HEK293 (cell line): Measurements from ENCODE around the gene UNC50.

Experiments used
- CTCF ChIA-PET: fragments of 350-600 bp; formaldehyde crosslinking; extraction: SDS; loops from one replicate; lab custom pipeline; 2021; ENCODE audit warnings: antibody characterized with exemption; lab: Yijun Ruan, JAX
- POLR2A ChIA-PET: fragments of 300-600 bp; formaldehyde crosslinking; extraction: SDS; loops from one replicate; lab custom pipeline; 2020; ENCODE audit warnings: antibody characterized with exemption, inconsistent platforms; lab: Yijun Ruan, JAX
- H3K27ac ChIP-seq: fragments of 200-500 bp; sonication (Bioruptor generic); 2 replicates; pipeline ENCODE4 v1.5.1; 2014; ENCODE audit warnings: low read depth, low read length, control low read depth, inconsistent platforms; ENCODE audit errors: extremely low read depth
- H3K36me3 ChIP-seq, 2 experiments: fragments of 200-500 bp in 1 of 2; sonication (Bioruptor generic) in 1 of 2; 1 replicate in 1 of 2; 2 replicates in 1 of 2; pipeline ENCODE4 v1.5.1; 2014 to 2017; ENCODE audit warnings: inconsistent platforms in 2 of 2, low read length in 2 of 2; ENCODE audit not compliant: control insufficient read depth in 2 of 2, insufficient read depth in 1 of 2
- H3K4me1 ChIP-seq: fragments of 200-500 bp; sonication (Bioruptor generic); 2 replicates; pipeline ENCODE4 v1.5.1; 2014; ENCODE audit warnings: mild to moderate bottlenecking, low read length, inconsistent platforms; ENCODE audit not compliant: control insufficient read depth, insufficient read depth
- H3K4me3 ChIP-seq: 2 replicates; pipeline ENCODE4 v1.5.1; 2011; ENCODE audit warnings: low read depth, mild to moderate bottlenecking, control low read depth, low read length, moderate library complexity
- H3K9me3 ChIP-seq: fragments of 200-500 bp; sonication (Bioruptor generic); 2 replicates; pipeline ENCODE4 v1.5.1; 2014; ENCODE audit warnings: low read depth, low read length, inconsistent platforms; ENCODE audit not compliant: control insufficient read depth, insufficient read depth
- CTCF ChIP-seq: fragments of 450-650 bp; formaldehyde crosslinking; IDR thresholded peaks from 2 replicates; pipeline ENCODE4 v1.5.1; 2016; ENCODE audit warnings: missing biosample characterization, missing genetic modification characterization
- KLF8 ChIP-seq: fragments of 450-650 bp; formaldehyde crosslinking; IDR thresholded peaks from 2 replicates; pipeline ENCODE4 v1.5.1; 2016; ENCODE audit warnings: missing biosample characterization, missing genetic modification characterization
- MZF1 ChIP-seq: fragments of 450-650 bp; formaldehyde crosslinking; IDR thresholded peaks from 2 replicates; pipeline ENCODE4 v1.5.1; 2017; ENCODE audit warnings: missing biosample characterization, missing genetic modification characterization, borderline replicate concordance
- REST ChIP-seq: fragments of 450-650 bp; formaldehyde crosslinking; IDR thresholded peaks from 2 replicates; pipeline ENCODE4 v1.5.1; 2016; ENCODE audit warnings: missing biosample characterization, missing genetic modification characterization
- SCRT2 ChIP-seq: fragments of 450-650 bp; formaldehyde crosslinking; IDR thresholded peaks from 2 replicates; pipeline ENCODE4 v1.5.1; 2016; ENCODE audit warnings: missing biosample characterization, missing genetic modification characterization
- YY1 ChIP-seq: fragments of 450-650 bp; formaldehyde crosslinking; IDR thresholded peaks from 2 replicates; pipeline ENCODE4 v1.5.1; 2018; ENCODE audit warnings: missing biosample characterization, missing genetic modification characterization
- ZEB2 ChIP-seq: fragments of 450-650 bp; formaldehyde crosslinking; IDR thresholded peaks from 2 replicates; pipeline ENCODE4 v1.5.1; 2016; ENCODE audit warnings: missing biosample characterization, missing genetic modification characterization
- ZNF112 ChIP-seq: fragments of 450-650 bp; formaldehyde crosslinking; IDR thresholded peaks from 2 replicates; pipeline ENCODE4 v1.5.0; 2017; ENCODE audit warnings: missing biosample characterization, missing genetic modification characterization
- ZNF155 ChIP-seq: fragments of 450-650 bp; formaldehyde crosslinking; IDR thresholded peaks from 2 replicates; pipeline ENCODE4 v1.5.1; 2016; ENCODE audit warnings: missing biosample characterization, missing genetic modification characterization
- ZNF19 ChIP-seq: fragments of 450-650 bp; formaldehyde crosslinking; IDR thresholded peaks from 2 replicates; pipeline ENCODE4; 2016; ENCODE audit warnings: missing biosample characterization, missing genetic modification characterization, low read depth
- ZNF26 ChIP-seq: fragments of 450-650 bp; formaldehyde crosslinking; IDR thresholded peaks from 2 replicates; pipeline ENCODE4 v1.5.1; 2016; ENCODE audit warnings: missing biosample characterization, missing genetic modification characterization
- ZNF274 ChIP-seq, 2 experiments: fragments of 200-500 bp in 1 of 2; fragments of 450-650 bp in 1 of 2; sonication (Bioruptor generic) in 1 of 2; formaldehyde crosslinking in 1 of 2; IDR thresholded peaks; 2 replicates each; pipeline versions ENCODE4 v1.5.1 to v1.6.1; 2014 to 2016; ENCODE audit warnings: borderline replicate concordance in 1 of 2, inconsistent platforms in 1 of 2, low read length in 1 of 2, missing biosample characterization in 1 of 2, missing genetic modification characterization in 1 of 2
- ZNF280C ChIP-seq: fragments of 450-650 bp; formaldehyde crosslinking; IDR thresholded peaks from 2 replicates; pipeline ENCODE4 v1.5.1; 2016; ENCODE audit warnings: missing biosample characterization, missing genetic modification characterization
- ZNF549 ChIP-seq: fragments of 450-650 bp; IDR thresholded peaks from 2 replicates; pipeline ENCODE4 v1.5.1; 2018; ENCODE audit warnings: missing biosample characterization, missing genetic modification characterization, mild to moderate bottlenecking, inconsistent platforms, moderate library complexity
- ZNF654 ChIP-seq: fragments of 450-650 bp; formaldehyde crosslinking; IDR thresholded peaks from 2 replicates; pipeline ENCODE4 v1.5.1; 2016; ENCODE audit warnings: low read depth, missing biosample characterization, missing genetic modification characterization
- ZNF658 ChIP-seq: fragments of 450-650 bp; formaldehyde crosslinking; IDR thresholded peaks from 2 replicates; pipeline ENCODE4; 2016; ENCODE audit warnings: missing biosample characterization, missing genetic modification characterization
- ZNF660 ChIP-seq: fragments of 450-650 bp; IDR thresholded peaks from 2 replicates; pipeline ENCODE4 v1.5.1; 2018; ENCODE audit warnings: missing biosample characterization, mild to moderate bottlenecking, missing genetic modification characterization
- ZNF776 ChIP-seq: fragments of 450-650 bp; formaldehyde crosslinking; IDR thresholded peaks from 2 replicates; pipeline ENCODE4 v1.5.0; 2017; ENCODE audit warnings: missing biosample characterization, missing genetic modification characterization, borderline replicate concordance
- ZNF830 ChIP-seq: fragments of 450-650 bp; IDR thresholded peaks from 2 replicates; pipeline ENCODE4 v1.5.0; 2018; ENCODE audit warnings: missing biosample characterization, missing genetic modification characterization, low read depth, mild to moderate bottlenecking, moderate library complexity
- ZXDB ChIP-seq: fragments of 450-650 bp; formaldehyde crosslinking; IDR thresholded peaks from 2 replicates; pipeline ENCODE4 v1.5.1; 2016; ENCODE audit warnings: missing biosample characterization, missing genetic modification characterization

The UNC50 gene

GRCh38 chr2:98568161-98568956 lies 40.0 kb upstream of the UNC50 start:
- POLR2A ChIA-PET: no interaction called here
- peaks cover 0 to 97% of the 10 kb centered on the region in 2 experiments; a peak in 2 of 3 replicates for H3K36me3 ChIP-seq
- CTCF ChIA-PET: interaction anchor here (0.5 to 1.9 kb wide), 18 partner anchors 10 to 749 kb away, joined by 3 to 22 read pairs (median 3); no protein-coding TSS in a partner anchor

GRCh38 chr2:98569197-98569793 lies 39.1 kb upstream of the UNC50 start:
- Histone ChIP-seq H3K9me3 (no peaks in the 10 kb centered on the region), H3K27ac (no peak overlapping the region), H3K4me1 (no peaks in the 10 kb centered on the region), H3K36me3 (peaks cover 0 to 94% of the 10 kb centered on the region in 2 experiments; a peak in 2 of 3 replicates), H3K4me3 (no peak overlapping the region)
- no peak for TF ChIP-seq ZNF26 (tag by site-specific recombination)
- TF ChIP-seq CTCF: peak; percentile 64
- no peak for TF ChIP-seq ZNF776 (tag by site-specific recombination)
- no peak for TF ChIP-seq ZNF830 (tag by site-specific recombination)
- TF ChIP-seq ZNF660 (tag by site-specific recombination): no peak
- no peak for TF ChIP-seq ZEB2 (tag by site-specific recombination)
- peak; percentile 30; the same call in 1 of the 2 replicates for TF ChIP-seq ZNF654
- TF ChIP-seq REST (tag by site-specific recombination): no peak
- TF ChIP-seq ZNF155 (tag by site-specific recombination): no peak
- no peak for TF ChIP-seq KLF8 (tag by site-specific recombination)
- no peak for TF ChIP-seq SCRT2 (tag by site-specific recombination)
- ChIA-PET CTCF (interaction anchor here (0.5 to 1.9 kb wide), 17 partner anchors 11 to 497 kb away, joined by 3 to 22 read pairs (median 3); no protein-coding TSS in a partner anchor), POLR2A (no interaction called here)

More at GRCh38 chr2:98568161-98568956, 40.0 kb upstream of the UNC50 start:
- Histone ChIP-seq H3K4me1 (no peaks in the 10 kb centered on the region), H3K9me3 (no peaks in the 10 kb centered on the region), H3K27ac (no peak overlapping the region), H3K4me3 (no peak overlapping the region)
- TF ChIP-seq MZF1 (tag by site-specific recombination) (no peak), ZNF112 (tag by site-specific recombination) (no peak), ZNF549 (tag by site-specific recombination) (no peak), ZNF658 (tag by site-specific recombination) (no peak), ZNF274 (IDR thresholded peaks at IDR 0.05; ENCODE audit: low read length) (no peak), ZNF274 (tag by site-specific recombination; IDR thresholded peaks at IDR 0.05; ENCODE audit: borderline replicate concordance) (no peak), YY1 (tag by site-specific recombination) (no peak), ZNF19 (tag by site-specific recombination) (no peak), ZNF280C (tag by site-specific recombination) (no peak), ZXDB (tag by site-specific recombination) (no peak)
